ENCODE measurements around the gene ANKRD23.

ANKRD23 gene

GRCh38 chr2:96837575-96837974 is 6.2 kb downstream of the ANKRD23 start:
- no peak overlapping the region for H3K27ac ChIP-seq (ENCODE audit: low read depth, low read length)
- no peaks in the 10 kb centered on the region for H3K36me3 ChIP-seq (ENCODE audit: control insufficient read depth, insufficient read depth, low read length)
- no peak overlapping the region for H3K4me3 ChIP-seq (ENCODE audit: low read length)
- H3K27me3 ChIP-seq (ENCODE audit: control insufficient read depth, insufficient read depth, low read length): no peaks in the 10 kb centered on the region
- H3K4me1 ChIP-seq (ENCODE audit: control insufficient read depth, insufficient read depth, low read length): peaks cover 6% of the 10 kb centered on the region
- H3K9ac ChIP-seq (ENCODE audit: low read length): no peak overlapping the region

GRCh38 chr2:96835830-96836229 is 8.0 kb downstream of the ANKRD23 start:
- Histone ChIP-seq H3K36me3 (ENCODE audit: control insufficient read depth, insufficient read depth, low read length) (peaks cover 8% of the 10 kb centered on the region), H3K27me3 (ENCODE audit: control insufficient read depth, insufficient read depth, low read length) (no peaks in the 10 kb centered on the region), H3K4me1 (ENCODE audit: control insufficient read depth, insufficient read depth, low read length) (peaks cover 6% of the 10 kb centered on the region), H3K27ac (ENCODE audit: low read depth, low read length) (no peak overlapping the region), H3K4me3 (ENCODE audit: low read length) (no peak overlapping the region), H3K9ac (ENCODE audit: low read length) (no peak overlapping the region)

DNA sequence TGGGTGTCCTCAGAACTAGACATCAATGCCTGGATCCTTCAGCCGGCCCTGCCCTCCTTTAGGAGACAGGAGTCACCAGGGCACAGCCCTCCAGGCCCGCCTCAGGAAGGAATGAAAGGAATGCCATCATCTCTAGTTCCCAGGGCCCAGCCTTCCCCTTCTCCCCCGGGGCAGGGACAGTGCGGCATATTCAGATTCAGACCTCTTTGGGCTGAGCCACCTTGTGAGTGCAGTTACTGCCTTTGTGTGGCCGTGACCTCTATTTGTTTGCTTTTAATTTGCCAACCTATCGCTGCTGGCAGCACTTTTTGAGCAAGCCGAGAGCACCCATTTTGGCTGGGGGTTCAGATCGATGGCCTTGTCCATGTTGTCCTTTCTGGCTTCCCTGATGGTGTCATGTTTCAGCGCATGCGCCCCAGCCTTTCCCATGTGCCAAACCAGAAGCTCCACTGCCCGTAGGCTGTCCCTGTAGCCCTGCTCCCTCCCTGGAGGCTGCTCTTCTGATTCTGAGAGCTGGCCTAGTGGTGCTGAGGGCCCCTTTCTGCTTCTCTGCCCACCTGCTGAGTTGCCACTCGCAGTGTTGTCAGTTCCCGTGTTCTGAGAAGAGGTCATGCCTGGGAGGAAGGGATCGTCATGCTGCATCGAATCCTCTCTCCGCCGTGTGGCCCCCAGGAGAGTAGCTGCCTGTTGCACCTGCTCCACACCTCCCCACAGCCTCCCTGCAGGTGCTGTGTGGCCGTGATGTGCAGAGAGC is 10.9 kb downstream of the ANKRD23 start:
- H3K36me3 ChIP-seq (ENCODE audit: control insufficient read depth, insufficient read depth, low read length): peaks cover 30% of the 10 kb centered on the region

DNA sequence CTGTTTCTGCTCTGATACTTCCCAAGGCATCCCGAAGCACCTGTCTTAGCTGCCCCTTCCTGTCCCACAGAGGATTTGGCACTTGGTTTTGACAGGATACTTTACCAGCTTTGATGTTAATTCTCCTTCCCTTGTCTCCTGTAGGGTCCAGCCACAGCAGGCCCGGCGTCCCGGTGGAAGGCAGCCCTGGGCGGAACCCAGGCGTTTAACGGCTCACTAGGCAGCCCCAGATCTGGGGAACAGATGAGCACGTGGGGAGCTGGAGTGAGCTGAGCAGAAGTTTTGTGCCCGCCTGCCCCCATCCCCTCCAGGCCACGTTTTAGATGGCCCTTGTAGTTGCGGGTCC is 11.4 kb downstream of the ANKRD23 start:
- Histone ChIP-seq H3K4me3 (ENCODE audit: low read length) (no peak overlapping the region), H3K36me3 (ENCODE audit: control insufficient read depth, insufficient read depth, low read length) (peaks cover 36% of the 10 kb centered on the region), H3K9ac (ENCODE audit: low read length) (no peak overlapping the region), H3K27ac (ENCODE audit: low read depth, low read length) (peak overlapping the region; percentile 30), H3K4me1 (ENCODE audit: control insufficient read depth, insufficient read depth, low read length) (no peaks in the 10 kb centered on the region), H3K27me3 (ENCODE audit: control insufficient read depth, insufficient read depth, low read length) (no peaks in the 10 kb centered on the region)

More for the DNA sequence above, 10.9 kb downstream of the ANKRD23 start:
- Histone ChIP-seq H3K4me3 (ENCODE audit: low read length) (no peak overlapping the region), H3K27ac (ENCODE audit: low read depth, low read length) (peak overlapping the region; percentile 30), H3K9ac (ENCODE audit: low read length) (no peak overlapping the region), H3K4me1 (ENCODE audit: control insufficient read depth, insufficient read depth, low read length) (no peaks in the 10 kb centered on the region), H3K27me3 (ENCODE audit: control insufficient read depth, insufficient read depth, low read length) (no peaks in the 10 kb centered on the region)

- no peak overlapping the region for H3K9ac ChIP-seq (ENCODE audit: low read length)
- H3K4me1 ChIP-seq (ENCODE audit: control insufficient read depth, insufficient read depth, low read length): no peaks in the 10 kb centered on the region
- peaks cover 37% of the 10 kb centered on the region for H3K36me3 ChIP-seq (ENCODE audit: control insufficient read depth, insufficient read depth, low read length)
- H3K4me3 ChIP-seq (ENCODE audit: low read length): no peak overlapping the region
- no peaks in the 10 kb centered on the region for H3K27me3 ChIP-seq (ENCODE audit: control insufficient read depth, insufficient read depth, low read length)
- no peak overlapping the region for H3K27ac ChIP-seq (ENCODE audit: low read depth, low read length)
Measured at GRCh38 chr2:96831679-96832078, 12.1 kb downstream of the ANKRD23 start.

GRCh38 chr2:96830044-96830562 is 13.7 kb downstream of the ANKRD23 start:
- Histone ChIP-seq H3K9ac (ENCODE audit: low read length) (no peak overlapping the region), H3K4me3 (ENCODE audit: low read length) (no peak overlapping the region), H3K4me1 (ENCODE audit: control insufficient read depth, insufficient read depth, low read length) (no peaks in the 10 kb centered on the region), H3K27me3 (ENCODE audit: control insufficient read depth, insufficient read depth, low read length) (no peaks in the 10 kb centered on the region), H3K36me3 (ENCODE audit: control insufficient read depth, insufficient read depth, low read length) (peaks cover 37% of the 10 kb centered on the region), H3K27ac (ENCODE audit: low read depth, low read length) (no peak overlapping the region)

GRCh38 chr2:96828874-96829273 is 14.9 kb downstream of the ANKRD23 start:
- Histone ChIP-seq H3K27ac (ENCODE audit: low read depth, low read length) (no peak overlapping the region), H3K36me3 (ENCODE audit: control insufficient read depth, insufficient read depth, low read length) (peaks cover 37% of the 10 kb centered on the region), H3K4me1 (ENCODE audit: control insufficient read depth, insufficient read depth, low read length) (no peaks in the 10 kb centered on the region), H3K4me3 (ENCODE audit: low read length) (no peak overlapping the region), H3K27me3 (ENCODE audit: control insufficient read depth, insufficient read depth, low read length) (no peaks in the 10 kb centered on the region), H3K9ac (ENCODE audit: low read length) (no peak overlapping the region)

GRCh38 chr2:96828436-96828835 is 15.4 kb downstream of the ANKRD23 start:
- Histone ChIP-seq H3K4me3 (ENCODE audit: low read length) (no peak overlapping the region), H3K36me3 (ENCODE audit: control insufficient read depth, insufficient read depth, low read length) (peaks cover 37% of the 10 kb centered on the region), H3K27ac (ENCODE audit: low read depth, low read length) (no peak overlapping the region), H3K9ac (ENCODE audit: low read length) (no peak overlapping the region), H3K4me1 (ENCODE audit: control insufficient read depth, insufficient read depth, low read length) (no peaks in the 10 kb centered on the region), H3K27me3 (ENCODE audit: control insufficient read depth, insufficient read depth, low read length) (no peaks in the 10 kb centered on the region)

GRCh38 chr2:96826546-96827278 is 17.1 kb downstream of the ANKRD23 start:
- Histone ChIP-seq H3K4me3 (ENCODE audit: low read length) (no peak overlapping the region), H3K27ac (ENCODE audit: low read depth, low read length) (no peak overlapping the region), H3K9ac (ENCODE audit: low read length) (no peak overlapping the region), H3K27me3 (ENCODE audit: control insufficient read depth, insufficient read depth, low read length) (no peaks in the 10 kb centered on the region), H3K4me1 (ENCODE audit: control insufficient read depth, insufficient read depth, low read length) (no peaks in the 10 kb centered on the region), H3K36me3 (ENCODE audit: control insufficient read depth, insufficient read depth, low read length) (peaks cover 36% of the 10 kb centered on the region)

DNA sequence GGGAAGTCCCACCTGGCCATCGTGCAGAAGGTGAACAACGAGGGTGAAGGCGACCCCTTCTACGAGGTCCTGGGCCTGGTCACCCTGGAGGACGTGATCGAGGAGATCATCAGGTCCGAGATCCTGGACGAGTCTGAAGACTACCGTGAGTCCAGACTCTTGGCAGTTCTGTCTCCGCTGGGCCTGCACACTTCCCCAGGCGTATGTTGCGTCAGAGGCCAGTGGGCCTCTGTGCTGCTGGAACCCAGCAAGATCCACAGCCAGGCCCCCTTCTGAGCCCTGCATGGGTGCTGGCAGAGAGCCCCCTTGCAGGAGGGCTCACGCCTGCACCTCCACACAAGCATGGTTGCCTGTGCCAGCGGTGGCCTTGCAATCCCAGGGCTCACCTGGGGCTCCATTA is 18.8 kb downstream of the ANKRD23 start:
- no peaks in the 10 kb centered on the region for H3K27me3 ChIP-seq (ENCODE audit: control insufficient read depth, insufficient read depth, low read length)
- H3K4me3 ChIP-seq (ENCODE audit: low read length): no peak overlapping the region
- no peaks in the 10 kb centered on the region for H3K4me1 ChIP-seq (ENCODE audit: control insufficient read depth, insufficient read depth, low read length)
- no peak overlapping the region for H3K27ac ChIP-seq (ENCODE audit: low read depth, low read length)
- H3K36me3 ChIP-seq (ENCODE audit: control insufficient read depth, insufficient read depth, low read length): peaks cover 29% of the 10 kb centered on the region
- H3K9ac ChIP-seq (ENCODE audit: low read length): no peak overlapping the region

DNA sequence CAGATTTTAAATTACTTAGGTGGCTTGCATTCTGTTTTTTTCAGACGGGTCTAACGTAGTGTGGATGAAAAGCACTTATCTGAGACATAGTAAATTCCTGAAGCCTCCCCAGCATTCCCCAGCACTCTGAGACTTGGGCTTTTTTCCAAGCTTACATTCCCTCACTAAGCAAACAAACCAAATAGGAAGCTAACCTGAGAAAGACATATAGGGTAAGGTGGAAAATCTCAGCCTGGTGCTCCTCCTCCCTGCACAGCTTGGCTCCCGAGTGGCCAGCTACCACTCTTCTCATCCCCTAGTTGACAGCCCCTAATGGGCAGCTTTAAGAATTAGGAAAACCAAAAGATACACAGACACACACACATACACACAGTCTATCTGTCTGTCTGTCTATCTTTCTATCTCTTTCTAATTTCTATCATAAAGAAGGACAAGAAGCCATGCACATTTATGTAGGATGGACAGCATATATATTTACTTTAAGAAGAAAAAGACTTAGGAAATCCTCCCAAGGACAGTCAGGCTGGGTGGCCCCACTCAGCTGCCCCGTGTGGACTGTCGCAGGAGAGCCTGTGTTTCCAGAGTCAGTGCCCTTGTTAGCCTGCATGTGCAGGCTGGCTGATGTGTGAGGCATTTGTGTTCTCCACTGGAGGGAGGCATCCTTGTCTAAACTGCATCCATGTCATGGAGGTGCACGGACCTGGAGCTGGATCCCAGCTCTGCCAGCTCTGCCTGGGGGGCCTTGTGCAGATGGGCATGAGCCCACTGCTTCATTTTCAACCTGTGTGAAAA is 19.5 kb downstream of the ANKRD23 start:
- H3K4me1 ChIP-seq (ENCODE audit: control insufficient read depth, insufficient read depth, low read length): peaks cover 7% of the 10 kb centered on the region
- peaks cover 23% of the 10 kb centered on the region for H3K36me3 ChIP-seq (ENCODE audit: control insufficient read depth, insufficient read depth, low read length)
- H3K27ac ChIP-seq (ENCODE audit: low read depth, low read length): no peak overlapping the region
- H3K4me3 ChIP-seq (ENCODE audit: low read length): no peak overlapping the region
- H3K9ac ChIP-seq (ENCODE audit: low read length): no peak overlapping the region
- no peaks in the 10 kb centered on the region for H3K27me3 ChIP-seq (ENCODE audit: control insufficient read depth, insufficient read depth, low read length)

GRCh38 chr2:96823198-96823597 is 20.6 kb downstream of the ANKRD23 start:
- peak overlapping the region; percentile 13 for H3K27ac ChIP-seq (ENCODE audit: low read depth, low read length)
- peaks cover 15% of the 10 kb centered on the region for H3K36me3 ChIP-seq (ENCODE audit: control insufficient read depth, insufficient read depth, low read length)
- H3K4me1 ChIP-seq (ENCODE audit: control insufficient read depth, insufficient read depth, low read length): peaks cover 15% of the 10 kb centered on the region
- no peak overlapping the region for H3K4me3 ChIP-seq (ENCODE audit: low read length)
- H3K27me3 ChIP-seq (ENCODE audit: control insufficient read depth, insufficient read depth, low read length): no peaks in the 10 kb centered on the region
- H3K9ac ChIP-seq (ENCODE audit: low read length): no peak overlapping the region
